GM13976 (cell line): Measurements from ENCODE around the gene LMO7.

Experiments
- DNase-seq: peaks from one replicate; pipeline ENCODE4 v3.0.0; 2012; ENCODE audit warnings: low spot score
- CTCF ChIP-seq: IDR thresholded peaks from 2 replicates; pipeline ENCODE4 v1.5.1; 2012; ENCODE audit warnings: borderline replicate concordance, mild to moderate bottlenecking; ENCODE audit not compliant: insufficient read depth; ENCODE audit errors: extremely low read depth, missing control alignments, control extremely low read depth
- in situ Hi-C: fragments of 300-500 bp; cut with MboI; formaldehyde crosslinking; loops from one replicate; pipeline ENCODE4 v1.12.0; 2022; ENCODE audit warnings: low sequenced_read_pairs, mixed read lengths, inconsistent platforms; ENCODE audit not compliant: unreplicated experiment

LMO7 gene

GRCh38 chr13:75847588-75847987 lies 211.5 kb downstream of the LMO7 start:
- TF ChIP-seq CTCF, result no peak
- in situ Hi-C loops, result no loop called here

GRCh38 chr13:75850916-75851315 lies 214.8 kb downstream of the LMO7 start:
- in situ Hi-C loops, result no loop called here
- TF ChIP-seq CTCF, result no peak
- DNase-seq, result no peak

More at GRCh38 chr13:75847588-75847987, 211.5 kb downstream of the LMO7 start:
- no peak for DNase-seq

- no peak for TF ChIP-seq CTCF
- DNase-seq, result no peak
- in situ Hi-C loops, result no loop called here
Observed at GRCh38 chr13:75855216-75855615, 219.1 kb downstream of the LMO7 start.

GRCh38 chr13:75855847-75856246 lies 219.7 kb downstream of the LMO7 start:
- in situ Hi-C loops, result no loop called here
- TF ChIP-seq CTCF, result no peak

GRCh38 chr13:75857291-75857690 lies 221.2 kb downstream of the LMO7 start:
- TF ChIP-seq CTCF, result no peak
- in situ Hi-C loops, result no loop called here

More at GRCh38 chr13:75855847-75856246, 219.7 kb downstream of the LMO7 start:
- DNase-seq, result no peak

GRCh38 chr13:75860935-75861334 lies 224.8 kb downstream of the LMO7 start:
- no peak for TF ChIP-seq CTCF
- DNase-seq, result no peak
- in situ Hi-C loops, result no loop called here

More at GRCh38 chr13:75857291-75857690, 221.2 kb downstream of the LMO7 start:
- DNase-seq, result no peak

- DNase-seq, result no peak
- in situ Hi-C loops, result no loop called here
- TF ChIP-seq CTCF, result no peak
Observed at GRCh38 chr13:75861786-75862185, 225.7 kb downstream of the LMO7 start.
